ENCODE measurements around the gene TBX4.
"Not testable (repeated sequence)": the region's sequence is repeated elsewhere in the genome, so short reads cannot be mapped to it uniquely, and the experiment has no call there.

TBX4 gene

DNA sequence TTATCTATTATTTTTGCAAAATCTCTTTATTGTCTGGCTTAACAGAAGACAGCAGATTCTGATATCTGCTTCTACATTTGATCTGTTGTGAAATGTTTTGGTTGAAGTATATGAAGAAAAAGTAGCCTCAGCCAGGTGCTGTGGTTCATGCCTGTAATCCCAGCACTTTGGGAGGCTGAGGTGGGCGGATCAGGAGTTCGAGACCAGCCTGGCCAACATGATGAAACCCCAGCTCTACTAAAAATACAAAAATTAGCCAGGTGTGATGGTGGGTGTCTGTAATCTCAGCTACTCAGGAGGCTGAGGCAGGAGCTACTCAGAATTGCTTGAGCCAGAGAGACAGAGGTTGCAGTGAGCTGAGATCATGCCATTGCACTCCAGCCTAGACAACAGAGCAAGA lies 75.2 kb downstream of the TBX4 start:
- not testable (repeated sequence) for DNase-seq (ENCODE audit: low read depth)

GRCh38 chr17:61528171-61528570 lies 75.9 kb downstream of the TBX4 start:
- DNase-seq (ENCODE audit: low read depth), result no peak

GRCh38 chr17:61531223-61531622 lies 79.0 kb downstream of the TBX4 start:
- no peak for DNase-seq (ENCODE audit: low read depth)

GRCh38 chr17:61532826-61533225 lies 80.6 kb downstream of the TBX4 start:
- no peak for DNase-seq (ENCODE audit: low read depth)

DNA sequence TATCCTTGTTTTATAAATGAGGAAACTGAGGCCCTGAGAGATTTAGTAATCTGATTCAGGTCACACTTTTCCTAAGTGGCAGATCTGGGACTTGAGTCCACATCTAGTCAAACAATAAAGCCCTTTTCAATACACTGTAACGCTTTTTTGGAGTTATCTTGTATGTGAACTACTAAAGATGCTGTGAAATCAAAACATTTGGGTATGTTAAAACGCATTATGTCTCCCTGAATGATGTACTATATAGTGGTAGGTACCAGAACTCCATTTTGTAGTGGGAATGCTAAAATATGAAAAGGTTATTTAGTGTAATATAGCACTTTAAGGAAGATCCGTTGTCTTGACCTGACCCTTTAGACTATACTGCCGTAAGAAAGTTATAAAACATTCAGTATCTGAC lies 81.6 kb downstream of the TBX4 start:
- no peak for DNase-seq (ENCODE audit: low read depth)

DNA sequence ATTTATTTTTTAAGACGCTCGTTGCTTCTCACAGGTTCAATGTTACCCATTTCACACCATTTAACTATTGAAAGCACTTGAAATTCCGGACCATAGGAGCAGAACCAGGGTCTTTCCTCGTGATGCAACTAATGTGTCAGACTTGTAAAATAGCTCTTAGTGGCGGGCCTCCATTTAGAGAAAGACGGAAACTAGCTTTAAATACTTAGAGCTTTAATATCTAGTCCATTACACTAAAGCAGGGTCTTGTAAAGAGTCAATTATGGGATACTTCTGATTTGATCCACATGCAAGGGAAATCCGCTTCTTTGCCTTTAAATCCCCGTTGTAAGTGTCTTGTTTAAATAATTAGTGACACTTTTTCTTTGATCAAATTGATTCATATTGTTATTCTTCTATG lies 82.2 kb downstream of the TBX4 start:
- DNase-seq (ENCODE audit: low read depth), result no peak
